HG03565 (cell line): ENCODE results near the gene SCIN.

ENCODE experiments used
- ATAC-seq: cut with Tn5 transposase; IDR thresholded peaks from one replicate; pipeline ENCODE4 v1.9.1; 2021; ENCODE audit warnings: mild to moderate bottlenecking, moderate library complexity; ENCODE audit not compliant: unreplicated experiment

The SCIN gene

GRCh38 chr7:12609561-12609960 lies 39.0 kb downstream of the SCIN start:
- ATAC-seq, result no peak

GRCh38 chr7:12610899-12611298 lies 40.4 kb downstream of the SCIN start:
- no peak for ATAC-seq

DNA sequence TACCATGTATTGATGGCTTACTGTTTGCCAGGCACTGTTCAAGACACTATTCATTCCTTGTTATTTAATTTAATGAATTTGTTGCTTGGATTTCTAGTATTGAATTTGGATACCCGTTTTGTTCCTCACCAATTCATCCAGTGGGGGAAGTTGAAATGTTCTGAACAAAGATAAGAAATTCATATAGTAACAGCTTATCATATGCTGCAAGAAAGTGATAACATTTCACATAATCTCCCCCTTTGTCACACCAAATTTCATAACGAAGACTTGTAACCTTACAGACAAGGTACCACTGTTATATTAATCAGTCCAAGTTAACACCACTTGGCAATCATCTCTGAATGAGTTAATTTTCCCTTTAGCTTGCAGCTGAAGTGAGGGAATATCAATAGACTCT lies 42.1 kb downstream of the SCIN start:
- no peak for ATAC-seq

DNA sequence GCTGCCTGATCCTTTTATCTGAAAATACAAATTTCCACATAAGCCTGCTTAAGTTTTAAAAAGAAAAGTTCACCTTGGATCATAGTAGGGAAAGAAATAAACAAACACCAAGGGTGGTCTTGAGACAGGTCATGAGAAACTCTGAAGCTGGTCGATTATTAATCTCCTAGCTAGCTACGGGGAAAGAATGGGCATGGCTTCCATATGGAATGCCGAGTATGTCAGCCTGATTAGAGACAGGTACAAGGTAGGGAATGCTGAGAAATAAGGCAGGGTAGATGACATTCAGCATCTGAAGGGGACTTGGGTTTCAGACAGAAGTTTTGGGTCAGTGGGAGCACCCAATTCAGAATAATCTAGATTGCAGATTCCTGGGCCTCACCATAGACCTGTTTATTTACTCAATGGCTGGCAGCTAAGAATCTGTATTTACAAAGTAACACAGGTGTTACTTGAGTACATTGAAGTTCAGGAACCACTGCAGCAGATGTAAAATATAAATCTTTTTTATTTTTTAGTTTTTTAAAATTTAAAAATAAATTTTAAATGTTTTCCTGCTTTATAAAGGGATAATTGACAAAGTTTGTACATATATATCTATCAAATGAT lies 49.0 kb downstream of the SCIN start:
- no peak for ATAC-seq

DNA sequence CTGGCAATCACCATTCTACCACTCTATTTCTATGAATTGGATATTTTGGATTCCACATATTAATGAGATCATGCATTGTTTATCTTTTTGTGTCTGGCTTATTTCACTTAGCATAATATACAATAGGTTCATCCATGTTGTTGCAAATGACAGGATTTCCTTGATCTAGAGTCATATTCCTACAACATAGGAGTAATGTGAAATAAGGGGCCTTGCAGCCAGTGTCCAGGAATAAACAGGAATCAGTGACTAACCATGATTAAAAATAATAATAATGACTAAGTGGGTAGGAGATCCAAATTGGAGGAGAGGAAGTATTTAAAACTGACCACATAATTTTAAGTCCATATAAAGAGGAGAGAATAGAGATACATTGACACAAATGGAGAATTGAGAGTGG lies 49.9 kb downstream of the SCIN start:
- ATAC-seq, result no peak

GRCh38 chr7:12623223-12623622 lies 52.7 kb downstream of the SCIN start:
- no peak for ATAC-seq

GRCh38 chr7:12623885-12624498 lies 53.5 kb downstream of the SCIN start:
- ATAC-seq, result peak; percentile 55

- ATAC-seq, result no peak
Observed at GRCh38 chr7:12625836-12626235, 55.3 kb downstream of the SCIN start.

DNA sequence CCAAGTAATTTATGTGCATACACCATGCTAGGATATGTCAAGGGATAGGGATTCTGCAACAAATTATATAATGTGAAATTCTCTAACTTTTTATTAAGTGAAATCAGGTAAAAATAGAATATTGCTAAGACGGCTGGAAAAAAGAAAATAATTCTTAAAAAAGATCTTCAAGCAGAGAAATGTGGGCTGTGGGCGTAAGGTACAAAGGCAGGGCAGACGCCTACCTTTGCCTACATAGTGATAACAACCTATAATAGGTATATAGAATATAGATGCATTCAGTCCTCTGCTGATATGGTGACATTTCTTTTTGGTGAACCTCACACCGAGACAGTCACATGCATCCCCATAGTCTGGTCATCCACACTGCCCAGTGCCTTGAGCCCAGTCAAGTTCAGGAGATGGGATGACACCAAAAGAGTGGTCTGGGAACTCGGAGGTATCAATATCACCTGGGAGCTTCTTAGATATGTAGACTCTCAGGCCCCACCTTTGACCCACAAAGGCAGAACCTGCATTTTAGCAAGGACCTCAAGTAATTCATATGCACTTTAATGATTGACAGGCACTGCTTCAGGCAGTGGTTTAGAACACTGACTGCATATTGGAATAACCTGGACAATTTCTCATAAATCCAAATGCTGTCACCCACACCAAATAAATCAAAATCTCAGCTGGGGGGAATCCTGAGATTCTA lies 59.4 kb downstream of the SCIN start:
- no peak for ATAC-seq

DNA sequence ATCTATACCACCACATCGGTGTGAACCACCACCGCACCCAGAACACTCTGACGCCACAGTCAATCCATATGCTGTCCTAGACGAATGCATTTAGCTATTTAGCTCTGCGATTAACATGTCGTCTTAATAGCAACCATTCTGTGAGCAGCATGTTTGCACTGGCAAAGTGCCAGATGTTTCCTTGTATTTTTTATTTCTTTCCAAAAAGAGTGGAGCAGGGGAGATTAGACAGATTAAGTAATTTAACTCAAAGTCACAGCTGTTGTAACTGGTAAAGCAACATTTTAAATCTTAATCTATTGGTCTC lies 59.9 kb downstream of the SCIN start:
- no peak for ATAC-seq

DNA sequence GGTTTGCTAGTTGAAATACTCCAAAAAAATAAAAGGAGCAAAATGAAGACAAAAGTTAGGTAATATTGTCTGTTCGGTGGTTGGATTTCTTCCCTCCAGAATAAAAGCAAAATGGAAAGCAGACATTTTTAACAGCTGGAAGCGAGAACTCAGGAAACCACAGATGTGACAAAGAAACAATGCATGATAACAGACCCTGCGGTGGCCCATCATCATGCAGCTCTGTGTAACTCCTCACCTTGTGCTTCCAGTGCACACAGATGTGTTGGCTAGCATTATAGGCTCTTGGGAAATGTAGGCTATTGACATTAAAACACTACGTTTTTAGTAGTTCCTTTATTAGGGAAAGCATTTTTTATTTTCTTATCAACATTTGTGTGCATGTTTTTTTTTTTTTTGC lies 63.1 kb downstream of the SCIN start:
- no peak for ATAC-seq

DNA sequence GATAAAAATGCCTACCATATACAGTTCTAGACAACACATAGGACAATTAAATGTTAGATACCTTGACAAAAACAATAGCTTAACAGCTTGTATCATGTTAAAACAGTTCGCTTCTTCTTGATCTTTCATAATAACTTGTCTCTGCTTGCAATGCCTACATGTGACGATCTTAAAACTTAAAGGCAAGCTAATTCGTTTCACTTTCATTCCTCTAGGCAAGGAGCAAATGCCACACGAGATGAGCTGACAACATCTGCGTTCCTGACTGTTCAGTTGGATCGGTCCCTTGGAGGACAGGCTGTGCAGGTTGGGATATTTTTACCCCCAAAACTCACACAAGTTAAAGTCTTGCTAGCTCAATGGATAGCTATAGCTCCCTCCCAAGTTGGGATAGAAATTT lies 65.3 kb downstream of the SCIN start:
- peak; percentile 61 for ATAC-seq

GRCh38 chr7:12637328-12637727 lies 66.8 kb downstream of the SCIN start:
- no peak for ATAC-seq

GRCh38 chr7:12637819-12638592 lies 67.5 kb downstream of the SCIN start:
- no peak for ATAC-seq

GRCh38 chr7:12638851-12639456 lies 68.4 kb downstream of the SCIN start:
- peak; percentile 40 for ATAC-seq

DNA sequence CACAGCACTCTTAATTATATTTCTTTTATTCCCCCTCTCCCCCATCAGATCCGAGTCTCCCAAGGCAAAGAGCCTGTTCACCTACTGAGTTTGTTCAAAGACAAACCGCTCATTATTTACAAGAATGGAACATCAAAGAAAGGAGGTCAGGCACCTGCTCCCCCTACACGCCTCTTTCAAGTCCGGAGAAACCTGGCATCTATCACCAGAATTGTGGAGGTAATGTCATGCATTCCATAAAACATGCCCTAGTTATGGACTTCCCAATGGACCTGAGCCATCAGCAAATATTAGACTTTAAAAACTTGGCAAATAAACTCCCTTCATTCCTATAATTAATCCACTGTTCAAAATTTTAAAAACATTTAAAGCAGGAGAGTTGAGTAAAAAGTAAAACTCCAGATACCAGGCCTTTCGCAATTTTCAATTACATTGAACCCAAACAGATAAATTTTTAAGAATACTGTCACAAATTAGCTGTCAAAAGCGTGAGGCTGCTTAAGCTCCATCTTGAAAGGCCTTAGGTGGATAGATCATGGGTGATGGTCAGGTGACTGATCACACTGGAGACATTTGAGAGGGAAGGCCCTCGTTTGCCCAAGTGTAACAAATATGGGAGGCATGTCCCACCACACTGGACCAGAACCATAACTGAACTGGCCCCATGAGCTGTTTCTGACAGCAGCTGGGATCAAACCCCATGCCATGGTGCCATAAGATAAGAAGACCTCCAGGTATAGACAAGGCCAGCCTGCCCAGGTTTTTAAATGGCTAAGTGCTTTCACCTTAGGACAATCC lies 70.0 kb downstream of the SCIN start:
- no peak for ATAC-seq

DNA sequence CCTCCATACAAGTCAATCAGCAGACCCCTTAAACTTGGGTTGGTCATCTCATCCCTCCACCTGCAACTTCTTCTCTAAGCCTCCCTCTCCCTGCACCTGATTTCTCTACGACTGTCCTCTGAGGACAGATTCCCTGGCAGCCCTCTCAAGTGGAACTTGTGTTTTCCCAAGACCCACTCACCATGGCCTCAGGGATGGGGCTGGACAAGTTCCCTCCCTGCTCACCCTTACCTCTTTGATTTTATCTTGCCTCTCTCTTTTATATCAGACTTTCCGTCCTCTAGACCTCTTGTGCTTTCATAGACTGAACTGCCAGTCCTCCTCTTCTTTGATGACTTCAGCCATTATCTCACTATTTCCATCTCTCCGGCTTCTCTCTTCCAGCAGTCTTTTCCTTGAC lies 70.7 kb downstream of the SCIN start:
- no peak for ATAC-seq

- no peak for ATAC-seq
Observed at GRCh38 chr7:12642508-12642907, 72.0 kb downstream of the SCIN start.

DNA sequence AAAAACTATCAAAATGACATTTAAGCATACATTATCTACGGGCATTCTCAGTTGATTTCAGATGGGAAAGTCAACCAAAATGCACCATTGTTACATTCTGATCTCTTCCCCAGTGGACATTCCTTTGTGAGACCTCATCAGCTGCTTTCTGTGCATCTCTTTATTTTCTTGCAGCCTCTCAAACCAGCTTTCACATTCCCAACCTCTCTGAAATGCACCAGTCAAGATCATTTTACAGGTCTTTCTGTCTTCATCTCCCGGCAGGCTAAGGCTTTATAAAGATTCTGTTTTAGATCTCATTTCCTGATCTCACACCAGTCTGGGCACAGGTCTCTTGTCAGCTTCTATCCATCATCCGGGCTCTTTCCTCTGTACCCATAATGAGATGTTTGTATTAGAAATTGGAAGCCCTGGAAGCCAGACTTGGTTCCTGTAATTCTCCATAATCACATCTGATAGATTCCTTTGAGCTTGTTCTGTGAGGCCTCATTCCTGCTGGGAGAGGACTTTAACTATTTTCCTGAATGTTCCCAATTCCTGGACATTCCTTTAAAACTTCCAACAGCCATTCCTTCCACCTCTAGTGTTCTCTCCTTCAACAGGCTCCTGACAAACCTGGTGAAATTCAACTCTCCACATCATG lies 72.6 kb downstream of the SCIN start:
- no peak for ATAC-seq

GRCh38 chr7:12643644-12644043 lies 73.1 kb downstream of the SCIN start:
- ATAC-seq, result no peak
